Uterus (tissue), 4 donors: Measurements from ENCODE around the gene ACBD6. TPM values are rescaled to one million over a fixed set of nuclear protein-coding genes. Genes with fewer than 3 reads are reported as not detected.

Experiments used
- DNase-seq, 2 donors: peaks; one replicate each; pipeline ENCODE4 v3.0.0-alpha.2; 2019 to 2020
- H3K27ac ChIP-seq, 2 donors: fragments of 200-600 bp; sonication (generic); 1 replicate in 1 of 2; 2 replicates in 1 of 2; pipeline ENCODE4 v1.5.1; 2016 to 2018
- H3K27me3 ChIP-seq, 2 donors: fragments of 200-600 bp; sonication (generic); one replicate each; pipeline ENCODE4 v1.5.1; 2018 to 2019; ENCODE audit warnings: control low read depth in 1 of 2
- H3K36me3 ChIP-seq, 2 donors: fragments of 200-600 bp; sonication (generic); one replicate each; pipeline ENCODE4 v1.5.1; 2019; ENCODE audit warnings: control low read depth in 1 of 2
- H3K4me1 ChIP-seq, 2 donors: fragments of 200-600 bp; sonication (generic); one replicate each; pipeline ENCODE4 v1.5.1; 2018 to 2019; ENCODE audit warnings: control low read depth in 1 of 2
- H3K4me3 ChIP-seq, 2 donors: fragments of 200-600 bp; sonication (generic); 1 replicate in 1 of 2; 2 replicates in 1 of 2; pipeline ENCODE4 v1.5.1; 2018 to 2019; ENCODE audit warnings: mild to moderate bottlenecking in 1 of 2
- H3K9me3 ChIP-seq, 2 donors: fragments of 200-600 bp; sonication (generic); one replicate each; pipeline ENCODE4 v1.5.1; 2019; ENCODE audit warnings: control low read depth in 1 of 2
- POLR2A ChIP-seq, 2 donors: fragments of 450-650 bp; IDR thresholded peaks; one replicate each; pipeline ENCODE4 v1.6.1; 2016; ENCODE audit warnings: antibody characterized with exemption in 2 of 2, mild to moderate bottlenecking in 1 of 2, moderate library complexity in 1 of 2
- intact Hi-C: fragments of 100-400 bp; cut with DNase I; formaldehyde crosslinking; loops from one replicate; pipeline ENCODE4 v1.15.1; 2023; ENCODE audit warnings: low total_unique reads
- total RNA-seq, 4 donors: library from RNA; depleted of rRNA in 3 of 4; stranded (reverse); fragments of >200 nt in 3 of 4; gene quantifications; one replicate each; pipeline versions ENCODE4 v1.1.0 to v1.2.4, GENCODE V29; 2014 to 2023
- TF ChIP-seq, protein P1 (sequence below), 4 experiments: fragments of 200-600 bp in 2 of 4; fragments of 450-650 bp in 2 of 4; sonication (generic) in 2 of 4; IDR thresholded peaks; one replicate each; pipeline ENCODE4 v1.5.1; 2016 to 2019; ENCODE audit warnings: antibody characterized with exemption in 4 of 4, mild to moderate bottlenecking in 2 of 4, moderate library complexity in 1 of 4
- donor health status: DM: yes; HTN: yes; CAD: no.

The ACBD6 gene
- total RNA-seq, 4 donors from 2014 or later = 22.1 to 54.7 (median 39.6) TPM

- Histone ChIP-seq H3K27ac (no peak overlapping the region), H3K4me3 (no peak overlapping the region), H3K36me3 (no peaks in the 10 kb centered on the region), H3K4me1 (peaks cover 0 to 4% of the 10 kb centered on the region in 2 donors), H3K9me3 (no peaks in the 10 kb centered on the region), H3K27me3 (no peaks in the 10 kb centered on the region)
- no peak for DNase-seq
- intact Hi-C loops = no loop called here
- no peak for TF ChIP-seq POLR2A (IDR thresholded peaks at IDR 0.05)
- TF ChIP-seq, protein P1, sequence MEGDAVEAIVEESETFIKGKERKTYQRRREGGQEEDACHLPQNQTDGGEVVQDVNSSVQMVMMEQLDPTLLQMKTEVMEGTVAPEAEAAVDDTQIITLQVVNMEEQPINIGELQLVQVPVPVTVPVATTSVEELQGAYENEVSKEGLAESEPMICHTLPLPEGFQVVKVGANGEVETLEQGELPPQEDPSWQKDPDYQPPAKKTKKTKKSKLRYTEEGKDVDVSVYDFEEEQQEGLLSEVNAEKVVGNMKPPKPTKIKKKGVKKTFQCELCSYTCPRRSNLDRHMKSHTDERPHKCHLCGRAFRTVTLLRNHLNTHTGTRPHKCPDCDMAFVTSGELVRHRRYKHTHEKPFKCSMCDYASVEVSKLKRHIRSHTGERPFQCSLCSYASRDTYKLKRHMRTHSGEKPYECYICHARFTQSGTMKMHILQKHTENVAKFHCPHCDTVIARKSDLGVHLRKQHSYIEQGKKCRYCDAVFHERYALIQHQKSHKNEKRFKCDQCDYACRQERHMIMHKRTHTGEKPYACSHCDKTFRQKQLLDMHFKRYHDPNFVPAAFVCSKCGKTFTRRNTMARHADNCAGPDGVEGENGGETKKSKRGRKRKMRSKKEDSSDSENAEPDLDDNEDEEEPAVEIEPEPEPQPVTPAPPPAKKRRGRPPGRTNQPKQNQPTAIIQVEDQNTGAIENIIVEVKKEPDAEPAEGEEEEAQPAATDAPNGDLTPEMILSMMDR (IDR thresholded peaks at IDR 0.05) = no peak
These were observed 5.7 kb upstream of the ACBD6 start for GRCh38 chr1:180507795-180508724.

DNA sequence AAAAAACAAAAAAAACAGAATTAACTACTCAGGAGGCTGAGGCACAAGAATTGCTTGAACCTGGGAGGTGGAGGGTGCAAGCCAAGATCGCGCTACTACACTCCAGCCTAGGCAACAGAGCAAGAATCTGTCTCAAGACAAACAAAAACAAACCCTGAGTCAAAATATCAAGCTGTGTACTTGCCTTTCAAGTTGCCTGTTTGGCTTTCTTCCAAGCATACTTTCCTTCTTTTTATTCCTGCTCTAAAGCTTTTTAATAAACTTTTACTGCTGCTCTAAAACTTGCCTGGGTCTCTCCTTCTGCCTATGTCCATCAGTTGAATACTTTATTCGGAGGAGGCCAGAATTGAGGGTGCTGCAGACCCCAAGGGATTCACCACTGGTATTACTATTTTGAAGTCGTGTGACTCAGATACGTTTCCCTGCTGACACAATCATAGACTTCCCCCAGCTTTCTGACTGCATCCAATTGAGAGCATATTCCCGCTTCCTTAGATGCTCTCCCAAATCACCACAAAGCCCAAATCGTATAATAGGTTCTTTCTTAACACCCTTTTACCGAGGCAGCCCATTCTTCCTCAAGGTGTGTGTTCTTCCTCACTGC, 3.5 kb upstream of the ACBD6 start:
- DNase-seq = no peak

GRCh38 chr1:180504186-180504585, 1.8 kb upstream of the ACBD6 start:
- no peaks in the 10 kb centered on the region for H3K27me3 ChIP-seq
- no peaks in the 10 kb centered on the region for H3K9me3 ChIP-seq
- no peak overlapping the region for H3K27ac ChIP-seq
- TF ChIP-seq, protein P1 (IDR thresholded peaks at IDR 0.05) = no peak
- no peak for TF ChIP-seq POLR2A (IDR thresholded peaks at IDR 0.05)
- H3K36me3 ChIP-seq = no peaks in the 10 kb centered on the region
- intact Hi-C loops = no loop called here
- no peak overlapping the region for H3K4me3 ChIP-seq
- H3K4me1 ChIP-seq = peaks cover 0 to 8% of the 10 kb centered on the region in 2 donors
- DNase-seq = no peak

More for the DNA sequence above, 3.5 kb upstream of the ACBD6 start:
- TF ChIP-seq, protein P1 (IDR thresholded peaks at IDR 0.05) = no peak
- TF ChIP-seq POLR2A (IDR thresholded peaks at IDR 0.05) = no peak
- Histone ChIP-seq H3K4me1 (peaks cover 0 to 8% of the 10 kb centered on the region in 2 donors), H3K36me3 (no peaks in the 10 kb centered on the region), H3K27ac (no peak overlapping the region), H3K27me3 (no peaks in the 10 kb centered on the region), H3K4me3 (no peak overlapping the region), H3K9me3 (no peaks in the 10 kb centered on the region)
- intact Hi-C loops = no loop called here

DNA sequence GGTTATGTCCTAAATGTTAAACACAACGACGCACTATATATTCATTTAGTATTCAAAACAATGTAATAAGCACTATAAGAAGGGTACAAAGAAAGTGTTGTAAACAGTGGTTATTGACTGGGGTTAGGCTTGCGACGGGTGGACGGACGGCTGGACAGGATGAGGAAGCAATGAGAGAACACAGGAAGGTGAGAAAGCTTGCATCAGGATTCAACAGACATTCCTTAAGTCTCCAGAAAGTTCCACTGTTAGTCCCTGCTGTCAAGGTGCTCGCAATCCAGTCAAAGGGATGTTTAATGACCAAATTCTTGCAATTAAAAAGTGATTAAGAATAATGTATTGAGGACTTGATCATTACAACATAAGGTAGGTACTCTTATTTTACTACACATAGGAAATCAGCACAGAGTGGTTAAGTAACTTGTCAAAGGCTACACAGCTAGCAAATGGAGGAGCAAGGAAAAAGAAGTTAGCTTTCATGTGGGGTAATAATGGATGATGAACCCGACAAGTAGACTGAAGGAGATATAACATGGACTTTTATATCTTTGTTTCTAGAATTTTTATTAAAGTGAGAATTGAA, 994 bp upstream of the ACBD6 start:
- Histone ChIP-seq H3K9me3 (no peaks in the 10 kb centered on the region), H3K27me3 (no peaks in the 10 kb centered on the region), H3K4me3 (peak overlapping the region; percentile 77 to 89), H3K36me3 (no peaks in the 10 kb centered on the region), H3K27ac (peak overlapping the region; percentile 86 to 95), H3K4me1 (peaks cover 0 to 8% of the 10 kb centered on the region in 2 donors)
- TF ChIP-seq, protein P1 (IDR thresholded peaks at IDR 0.05) = no peak
- TF ChIP-seq POLR2A (IDR thresholded peaks at IDR 0.05) = no peak
- DNase-seq = no peak
- intact Hi-C loops = no loop called here
